GM23248 (cell line): ENCODE results near the gene GPC3.

Experiments used
- EZH2 ChIP-seq: fragments of 200-600 bp; sonication (generic); IDR thresholded peaks from 2 replicates; pipeline ENCODE4 v1.6.1; 2018; ENCODE audit warnings: antibody characterized with exemption, mild to moderate bottlenecking; ENCODE audit not compliant: insufficient read depth, poor library complexity, severe bottlenecking
- EZH2phosphoT487 ChIP-seq: fragments of 200-600 bp; sonication (generic); IDR thresholded peaks from 2 replicates; pipeline ENCODE4 v1.6.1; 2018; ENCODE audit warnings: antibody characterized with exemption, moderate library complexity, mild to moderate bottlenecking, low read depth; ENCODE audit not compliant: insufficient read depth

DNA sequence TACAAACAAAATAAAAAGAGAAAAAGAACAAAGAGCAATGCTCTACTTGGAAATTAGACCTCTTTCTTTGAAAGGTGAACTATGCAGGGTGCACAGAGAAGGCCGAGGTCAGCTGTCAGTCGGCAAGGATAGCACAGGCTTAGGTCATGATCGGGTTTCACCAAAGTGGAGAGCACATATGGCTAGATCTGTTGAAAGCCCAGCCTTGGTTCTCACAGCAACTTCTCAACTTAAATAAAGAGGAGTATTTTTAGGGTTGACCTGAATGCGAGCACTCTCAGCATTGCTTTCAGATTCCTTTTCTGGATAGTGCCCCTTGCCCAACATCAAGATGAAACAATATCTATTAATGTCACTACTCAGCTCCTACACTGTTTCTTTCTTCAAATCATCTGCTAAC lies 447.2 kb downstream of the GPC3 start:
- no peak for TF ChIP-seq EZH2
- TF ChIP-seq EZH2phosphoT487: no peak
